ENCODE results near the gene ATG7. TPM values are rescaled to one million over a fixed set of nuclear protein-coding genes. Genes with fewer than 3 reads are reported as not detected.

ATG7 gene
- total RNA-seq, 1 donor from 2014 or later: 42.5 TPM

- H3K36me3 Mint-ChIP-seq (ENCODE audit: unreplicated experiment): no peaks in the 10 kb centered on the region
- DNase-seq (ENCODE audit: extremely low spot score, unreplicated experiment): no peak
- peaks cover 62% of the 10 kb centered on the region for H3K4me1 Mint-ChIP-seq (ENCODE audit: unreplicated experiment)
- no peaks in the 10 kb centered on the region for H3K9me3 Mint-ChIP-seq (ENCODE audit: unreplicated experiment)
- no peak overlapping the region for H3K4me3 Mint-ChIP-seq (ENCODE audit: unreplicated experiment)
- H3K27ac Mint-ChIP-seq (ENCODE audit: unreplicated experiment): no peak overlapping the region
- H3K27me3 Mint-ChIP-seq (ENCODE audit: unreplicated experiment): no peaks in the 10 kb centered on the region
- no peak for TF ChIP-seq CTCF (IDR thresholded peaks at IDR 0.05)
Observed at GRCh38 chr3:11384074-11384473, 111.9 kb downstream of the ATG7 start.

DNA sequence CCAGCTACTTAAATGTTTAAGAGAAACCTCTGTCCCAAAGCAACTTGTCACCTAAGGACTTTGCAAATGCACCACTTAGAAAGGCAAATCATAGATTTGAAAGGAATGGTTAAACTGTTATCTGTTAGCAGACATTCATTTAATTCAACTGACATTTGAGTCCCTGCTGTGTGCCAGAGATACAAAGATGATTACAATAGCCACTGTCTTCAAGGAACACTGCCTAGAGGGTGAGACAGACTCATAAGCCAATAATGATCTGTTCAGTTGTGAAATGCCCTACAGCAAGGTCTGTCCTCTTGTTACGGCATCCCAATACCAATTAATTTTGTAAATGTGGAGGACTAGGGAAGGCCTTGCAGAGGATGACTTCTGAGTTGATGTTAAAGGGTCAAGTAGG is 113.1 kb downstream of the ATG7 start:
- DNase-seq (ENCODE audit: extremely low spot score, unreplicated experiment): no peak
- Mint-ChIP-seq H3K27me3 (ENCODE audit: unreplicated experiment) (no peaks in the 10 kb centered on the region), H3K9me3 (ENCODE audit: unreplicated experiment) (no peaks in the 10 kb centered on the region), H3K4me3 (ENCODE audit: unreplicated experiment) (no peak overlapping the region), H3K4me1 (ENCODE audit: unreplicated experiment) (peaks cover 57% of the 10 kb centered on the region), H3K27ac (ENCODE audit: unreplicated experiment) (peak overlapping the region; percentile 38), H3K36me3 (ENCODE audit: unreplicated experiment) (no peaks in the 10 kb centered on the region)
- TF ChIP-seq CTCF (IDR thresholded peaks at IDR 0.05): no peak

- DNase-seq (ENCODE audit: extremely low spot score, unreplicated experiment): no peak
- no peaks in the 10 kb centered on the region for H3K36me3 Mint-ChIP-seq (ENCODE audit: unreplicated experiment)
- no peaks in the 10 kb centered on the region for H3K27me3 Mint-ChIP-seq (ENCODE audit: unreplicated experiment)
- H3K9me3 Mint-ChIP-seq (ENCODE audit: unreplicated experiment): no peaks in the 10 kb centered on the region
- H3K4me1 Mint-ChIP-seq (ENCODE audit: unreplicated experiment): peaks cover 57% of the 10 kb centered on the region
- no peak overlapping the region for H3K27ac Mint-ChIP-seq (ENCODE audit: unreplicated experiment)
- no peak for TF ChIP-seq CTCF (IDR thresholded peaks at IDR 0.05)
- no peak overlapping the region for H3K4me3 Mint-ChIP-seq (ENCODE audit: unreplicated experiment)
Observed at GRCh38 chr3:11385891-11386290, 113.7 kb downstream of the ATG7 start.

- no peak overlapping the region for H3K4me3 Mint-ChIP-seq (ENCODE audit: unreplicated experiment)
- H3K27me3 Mint-ChIP-seq (ENCODE audit: unreplicated experiment): no peaks in the 10 kb centered on the region
- peak overlapping the region; percentile 31 for H3K27ac Mint-ChIP-seq (ENCODE audit: unreplicated experiment)
- TF ChIP-seq CTCF (IDR thresholded peaks at IDR 0.05): no peak
- no peak for DNase-seq (ENCODE audit: extremely low spot score, unreplicated experiment)
- peaks cover 57% of the 10 kb centered on the region for H3K4me1 Mint-ChIP-seq (ENCODE audit: unreplicated experiment)
- no peaks in the 10 kb centered on the region for H3K9me3 Mint-ChIP-seq (ENCODE audit: unreplicated experiment)
- no peaks in the 10 kb centered on the region for H3K36me3 Mint-ChIP-seq (ENCODE audit: unreplicated experiment)
Observed at GRCh38 chr3:11386465-11387113, 114.4 kb downstream of the ATG7 start.

DNA sequence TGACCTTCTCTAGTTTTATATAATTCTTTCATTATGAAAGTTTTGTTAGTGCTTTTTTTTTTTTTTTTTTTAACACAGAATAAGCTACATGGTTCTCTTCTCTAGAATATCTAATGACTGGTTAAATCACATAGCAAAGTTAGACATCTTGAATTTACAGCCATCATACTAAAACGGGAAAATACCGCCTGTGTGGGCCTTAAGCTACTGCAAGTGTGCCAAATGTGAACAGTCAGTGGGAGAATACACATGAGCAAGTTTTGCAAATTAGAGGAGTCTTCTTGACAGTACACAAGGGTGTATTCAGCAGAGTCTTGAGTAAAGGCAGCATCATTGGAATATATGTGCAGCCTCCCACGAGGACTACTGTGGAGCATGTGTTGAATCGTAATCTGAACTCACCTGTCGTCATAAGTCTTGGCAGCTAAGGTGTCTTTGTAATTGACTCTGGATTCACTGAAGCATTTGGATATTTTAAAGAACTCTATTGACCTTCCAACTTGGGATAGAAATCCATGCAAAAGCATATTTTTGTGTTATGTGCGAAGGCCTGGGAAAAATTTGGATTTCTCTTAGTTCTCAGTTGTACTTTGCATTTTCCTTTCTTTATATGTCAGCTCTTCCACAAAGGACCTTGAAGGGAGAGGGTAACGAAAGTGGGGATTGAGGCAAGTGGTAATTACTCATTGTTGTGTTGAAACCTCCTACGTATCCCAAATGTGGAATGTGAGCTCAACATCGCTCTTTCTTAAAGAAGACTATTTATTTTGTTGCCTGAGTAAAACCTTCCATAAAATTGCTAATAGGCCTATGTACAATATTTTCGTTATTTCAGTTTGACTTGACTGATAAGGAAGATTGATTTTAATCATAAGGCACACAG is 117.4 kb downstream of the ATG7 start:
- Mint-ChIP-seq H3K36me3 (ENCODE audit: unreplicated experiment) (no peaks in the 10 kb centered on the region), H3K4me1 (ENCODE audit: unreplicated experiment) (peaks cover 58% of the 10 kb centered on the region)

More for the DNA sequence above, 117.4 kb downstream of the ATG7 start:
- TF ChIP-seq CTCF (IDR thresholded peaks at IDR 0.05): no peak
- no peak for DNase-seq (ENCODE audit: extremely low spot score, unreplicated experiment)
- Mint-ChIP-seq H3K9me3 (ENCODE audit: unreplicated experiment) (no peaks in the 10 kb centered on the region), H3K27me3 (ENCODE audit: unreplicated experiment) (no peaks in the 10 kb centered on the region), H3K27ac (ENCODE audit: unreplicated experiment) (peak overlapping the region; percentile 75), H3K4me3 (ENCODE audit: unreplicated experiment) (no peak overlapping the region)

Measured in osteocyte (in vitro differentiated cells).